Measurements from ENCODE around the gene GRAMD1A. TPM values are rescaled to one million over a fixed set of nuclear protein-coding genes. Genes with fewer than 3 reads are reported as not detected.

Gene GRAMD1A
- total and polyA plus RNA-seq, 2 of the 8 experiments (the other 6 are each of a cell fraction or from before 2014, with no cell fraction given), result 113 to 154 TPM

- FAIRE-seq, result no peak
- ChIA-PET CTCF (ENCODE audit: partially characterized antibody) (interaction anchor here (1.2 to 13.0 kb wide), 8 partner anchors 8 to 93 kb away, joined by 4 to 105 read pairs (median 9); partner anchors contain the start of gene LGI4), POLR2A (ENCODE audit: partially characterized antibody) (interaction anchor here (0.7 to 2.3 kb wide), 10 partner anchors 8 to 82 kb away, joined by 3 to 11 read pairs (median 3); partner anchors contain the start of gene LGI4)
- Histone ChIP-seq H4K91ac (replicated peaks; ENCODE audit: insufficient read length, low read length) (no peak overlapping the region), H3K79me1 (ENCODE audit: low read depth, low read length) (no peaks in the 10 kb centered on the region), H3K4me3 (ENCODE audit: extremely low read depth in 1 of 4, insufficient read depth in 2 of 4, low read depth in 3 of 4, low read length in 4 of 4) (no peak overlapping the region), H3K56ac (replicated peaks; ENCODE audit: insufficient read length, low read depth, low read length) (no peak overlapping the region), H3K18ac (ENCODE audit: extremely low read depth, low read length) (peak overlapping the region; percentile 60; the same call in 1 of the 2 replicates), H3K14ac (ENCODE audit: insufficient read length) (no peak overlapping the region), H4K20me1 (replicated peaks in 1 of 2; ENCODE audit: control insufficient read depth in 1 of 2, insufficient read depth in 2 of 2, low read length in 2 of 2) (peaks cover 0 to 1% of the 10 kb centered on the region in 2 experiments), H2BK120ac (replicated peaks; ENCODE audit: low read depth, low read length) (no peak overlapping the region), H2BK5ac (ENCODE audit: low read depth, low read length) (no peak overlapping the region), H3K23ac (ENCODE audit: insufficient read length) (no peak overlapping the region), H3K27ac (ENCODE audit: low read depth, low read length) (no peak overlapping the region), H4K5ac (ENCODE audit: insufficient read length, low read depth, low read length) (no peak overlapping the region), H4K8ac (ENCODE audit: extremely low read depth, insufficient read depth, low read length) (no peak overlapping the region), H3K4me2 (ENCODE audit: insufficient read depth in 1 of 2, low read depth in 2 of 2, low read length in 2 of 2) (no peak overlapping the region), H3K4me1 (replicated peaks in 1 of 4; ENCODE audit: control insufficient read depth in 3 of 4, insufficient read depth in 4 of 4, low read length in 3 of 4) (peaks cover 0 to 11% (median 2%) of the 10 kb centered on the region in 4 experiments; a peak in 5 of 7 replicates), H2AFZ (ENCODE audit: low read length) (no peak overlapping the region), H3K9me3 (ENCODE audit: insufficient read depth in 2 of 2, low read depth in 1 of 2, low read length in 1 of 2) (no peaks in the 10 kb centered on the region), H3K27me3 (replicated peaks in 1 of 4; ENCODE audit: control insufficient read depth in 3 of 4, extremely low read depth in 1 of 4, insufficient read depth in 3 of 4, low read length in 3 of 4) (peaks cover 0 to 2% (median 0%) of the 10 kb centered on the region in 4 experiments; a peak in 1 of 7 replicates), H2AK5ac (ENCODE audit: low read depth, low read length) (no peak overlapping the region), H2BK12ac (ENCODE audit: low read depth, low read length) (no peak overlapping the region), H3K9ac (replicated peaks in 1 of 4; ENCODE audit: extremely low read depth in 1 of 4, low read depth in 3 of 4, low read length in 3 of 4) (no peak overlapping the region), H3K79me2 (ENCODE audit: control insufficient read depth in 1 of 2, insufficient read depth in 2 of 2, low read length in 2 of 2) (no peaks in the 10 kb centered on the region), H3K36me3 (ENCODE audit: control insufficient read depth in 2 of 4, insufficient read depth in 4 of 4, low read length in 3 of 4) (no peaks in the 10 kb centered on the region), H3K23me2 (ENCODE audit: low read depth, low read length) (no peaks in the 10 kb centered on the region), H2BK20ac (ENCODE audit: low read length) (no peak overlapping the region), H2BK15ac (ENCODE audit: low read length) (no peak overlapping the region), H3K4ac (replicated peaks; ENCODE audit: insufficient read length, low read depth, low read length) (no peak overlapping the region)
- DNase-seq (ENCODE audit: low read depth in 1 of 2, low spot score in 2 of 2), result no peak
- WGBS, 2 experiments (ENCODE audit: extremely low coverage in 1 of 2, insufficient coverage in 1 of 2, insufficient read length in 1 of 2, insufficient replicate concordance in 2 of 2, low coverage in 1 of 2, low lambda C conversion rate in 2 of 2, missing lambda C conversion rate in 1 of 2), result 91% methylated on average over 21 of the region's 26 CpGs; no CpG with 5 or more reads in 1 of the 2 experiments
- TF ChIP-seq MAX (IDR thresholded peaks at IDR 0.05), result no peak
- no peak for TF ChIP-seq JUND (IDR thresholded peaks at IDR 0.05; ENCODE audit: low read length)
- TF ChIP-seq E2F6 (IDR thresholded peaks at IDR 0.05), result no peak
- no peak for TF ChIP-seq EZH2 (IDR thresholded peaks at IDR 0.05; ENCODE audit: low read depth, low read length, severe bottlenecking)
- TF ChIP-seq SUZ12 (IDR thresholded peaks at IDR 0.05; ENCODE audit: low read length), result no peak
- TF ChIP-seq HDAC2 (IDR thresholded peaks at IDR 0.05; ENCODE audit: borderline replicate concordance in 1 of 2, low read depth in 2 of 2, low read length in 2 of 2), result no peak
- TF ChIP-seq KDM1A (IDR thresholded peaks at IDR 0.05; ENCODE audit: borderline replicate concordance, low read length), result no peak
- TF ChIP-seq RAD21 (IDR thresholded peaks at IDR 0.05 in 1 of 2, conservative IDR thresholded peaks at IDR 0.05 in 1 of 2; ENCODE audit: low read depth in 2 of 2, low read length in 2 of 2), result no peak
- no peak for TF ChIP-seq POLR2AphosphoS5 (IDR thresholded peaks at IDR 0.05; ENCODE audit: low read depth, low read length)
- no peak for TF ChIP-seq RBBP5 (IDR thresholded peaks at IDR 0.05; ENCODE audit: borderline replicate concordance, low read depth, low read length)
Measured at GRCh38 chr19:35059006-35059798, 59.1 kb downstream of the GRAMD1A start.

All from H1 (cell line).